Uterus (tissue), 2 donors: ENCODE results near the gene RPL27A.

ENCODE experiments used
- POLR2A ChIP-seq, 2 donors: fragments of 450-650 bp; IDR thresholded peaks; one replicate each; pipeline ENCODE4 v1.6.1; 2016; ENCODE audit warnings: antibody characterized with exemption in 2 of 2, mild to moderate bottlenecking in 1 of 2, moderate library complexity in 1 of 2
- TF ChIP-seq, protein P1 (sequence below), 4 experiments: fragments of 200-600 bp in 2 of 4; fragments of 450-650 bp in 2 of 4; sonication (generic) in 2 of 4; IDR thresholded peaks; one replicate each; pipeline ENCODE4 v1.5.1; 2016 to 2019; ENCODE audit warnings: antibody characterized with exemption in 4 of 4, mild to moderate bottlenecking in 2 of 4, moderate library complexity in 1 of 4

DNA sequence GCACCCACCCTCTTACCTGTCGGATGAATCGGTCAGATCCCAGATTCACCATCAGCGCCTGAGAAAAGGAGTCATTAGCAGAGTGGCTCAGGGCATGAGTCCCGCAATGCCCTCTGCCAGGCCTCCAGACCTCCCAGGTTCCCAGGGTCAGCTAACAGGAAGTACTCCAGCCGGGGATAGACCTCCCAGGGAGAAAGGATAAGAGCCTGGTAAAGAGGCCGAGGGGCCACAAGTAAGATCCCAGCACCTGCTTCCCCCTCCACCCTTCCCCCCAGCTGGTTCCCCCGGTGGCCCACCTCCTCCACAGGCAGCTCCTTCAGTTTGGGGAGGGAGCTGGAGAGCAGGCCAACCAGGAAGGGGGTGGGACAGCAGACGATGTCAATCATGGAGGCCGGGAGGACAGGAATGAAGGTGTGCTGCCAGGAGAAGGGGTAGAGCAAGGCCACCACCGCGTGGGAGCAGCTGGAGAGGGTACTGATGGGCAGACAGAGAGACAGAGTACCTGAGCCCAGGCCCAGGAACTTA lies 16.4 kb downstream of the RPL27A start:
- TF ChIP-seq, protein P1, sequence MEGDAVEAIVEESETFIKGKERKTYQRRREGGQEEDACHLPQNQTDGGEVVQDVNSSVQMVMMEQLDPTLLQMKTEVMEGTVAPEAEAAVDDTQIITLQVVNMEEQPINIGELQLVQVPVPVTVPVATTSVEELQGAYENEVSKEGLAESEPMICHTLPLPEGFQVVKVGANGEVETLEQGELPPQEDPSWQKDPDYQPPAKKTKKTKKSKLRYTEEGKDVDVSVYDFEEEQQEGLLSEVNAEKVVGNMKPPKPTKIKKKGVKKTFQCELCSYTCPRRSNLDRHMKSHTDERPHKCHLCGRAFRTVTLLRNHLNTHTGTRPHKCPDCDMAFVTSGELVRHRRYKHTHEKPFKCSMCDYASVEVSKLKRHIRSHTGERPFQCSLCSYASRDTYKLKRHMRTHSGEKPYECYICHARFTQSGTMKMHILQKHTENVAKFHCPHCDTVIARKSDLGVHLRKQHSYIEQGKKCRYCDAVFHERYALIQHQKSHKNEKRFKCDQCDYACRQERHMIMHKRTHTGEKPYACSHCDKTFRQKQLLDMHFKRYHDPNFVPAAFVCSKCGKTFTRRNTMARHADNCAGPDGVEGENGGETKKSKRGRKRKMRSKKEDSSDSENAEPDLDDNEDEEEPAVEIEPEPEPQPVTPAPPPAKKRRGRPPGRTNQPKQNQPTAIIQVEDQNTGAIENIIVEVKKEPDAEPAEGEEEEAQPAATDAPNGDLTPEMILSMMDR (IDR thresholded peaks at IDR 0.05), result no peak
- no peak for TF ChIP-seq POLR2A (IDR thresholded peaks at IDR 0.05)
